Measurements from ENCODE around the gene ERFE.

GRCh38 chr2:238171575-238172187 is 12.9 kb downstream of the ERFE start:
- TF ChIP-seq, protein P1, sequence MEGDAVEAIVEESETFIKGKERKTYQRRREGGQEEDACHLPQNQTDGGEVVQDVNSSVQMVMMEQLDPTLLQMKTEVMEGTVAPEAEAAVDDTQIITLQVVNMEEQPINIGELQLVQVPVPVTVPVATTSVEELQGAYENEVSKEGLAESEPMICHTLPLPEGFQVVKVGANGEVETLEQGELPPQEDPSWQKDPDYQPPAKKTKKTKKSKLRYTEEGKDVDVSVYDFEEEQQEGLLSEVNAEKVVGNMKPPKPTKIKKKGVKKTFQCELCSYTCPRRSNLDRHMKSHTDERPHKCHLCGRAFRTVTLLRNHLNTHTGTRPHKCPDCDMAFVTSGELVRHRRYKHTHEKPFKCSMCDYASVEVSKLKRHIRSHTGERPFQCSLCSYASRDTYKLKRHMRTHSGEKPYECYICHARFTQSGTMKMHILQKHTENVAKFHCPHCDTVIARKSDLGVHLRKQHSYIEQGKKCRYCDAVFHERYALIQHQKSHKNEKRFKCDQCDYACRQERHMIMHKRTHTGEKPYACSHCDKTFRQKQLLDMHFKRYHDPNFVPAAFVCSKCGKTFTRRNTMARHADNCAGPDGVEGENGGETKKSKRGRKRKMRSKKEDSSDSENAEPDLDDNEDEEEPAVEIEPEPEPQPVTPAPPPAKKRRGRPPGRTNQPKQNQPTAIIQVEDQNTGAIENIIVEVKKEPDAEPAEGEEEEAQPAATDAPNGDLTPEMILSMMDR (IDR thresholded peaks at IDR 0.05): no peak
- no peak for TF ChIP-seq POLR2A (IDR thresholded peaks at IDR 0.05)
- no peak for TF ChIP-seq POLR2AphosphoS5 (IDR thresholded peaks at IDR 0.05)
- TF ChIP-seq EP300 (IDR thresholded peaks at IDR 0.05): no peak

Measured in stomach (tissue), 4 donors.